ENCODE results near the gene MOB1B. TPM values are rescaled to one million over a fixed set of nuclear protein-coding genes. Genes with fewer than 3 reads are reported as not detected.

Gene MOB1B
- total and polyA plus RNA-seq, 10 of the 15 experiments (the other 5 are each of a cell fraction or from before 2014, with no cell fraction given): 1.9 to 11.4 (median 6.1) TPM

DNA sequence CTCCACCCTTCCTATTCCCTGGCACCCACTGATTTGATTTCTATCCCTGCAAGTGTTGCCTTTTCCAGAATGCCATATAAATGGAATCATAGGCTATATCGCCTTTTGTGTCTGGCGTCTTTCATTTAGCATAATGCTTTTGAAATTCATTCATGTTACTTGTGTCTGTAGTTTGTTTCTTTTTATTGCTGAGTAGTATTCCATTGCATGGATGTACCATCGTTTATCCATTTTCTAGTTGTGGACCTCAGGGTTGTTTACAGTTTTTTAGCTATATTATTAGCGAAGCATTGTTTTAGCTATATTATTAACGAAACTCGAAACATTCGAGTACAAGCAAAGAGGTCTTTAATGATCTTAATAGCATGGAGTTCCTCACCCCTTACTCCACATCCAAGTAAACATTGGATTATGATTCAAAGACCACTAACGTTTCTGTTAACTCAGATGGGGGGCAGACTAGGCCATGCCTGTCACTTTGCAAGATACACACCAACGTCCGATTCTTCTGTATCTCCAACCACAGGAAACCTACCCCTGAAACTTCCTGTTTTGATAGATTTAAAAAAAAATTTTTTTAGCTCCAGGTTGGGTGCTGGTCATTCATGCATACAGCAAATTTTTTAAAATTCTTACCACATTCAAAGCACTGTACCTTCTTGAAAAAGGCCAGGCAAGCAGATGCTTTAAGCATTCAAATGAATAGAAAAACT lies 92.4 kb downstream of the MOB1B start (continued):
- TF ChIP-seq SIN3A (IDR thresholded peaks at IDR 0.05; ENCODE audit: low read depth, low read length) (0 out of 2 replicates have a peak, but pooled peaks have one; percentile 10), MLLT1 (IDR thresholded peaks at IDR 0.05) (no peak), MTA3 (IDR thresholded peaks at IDR 0.05; ENCODE audit: borderline replicate concordance, low read length) (peak; percentile 45; the same call in 1 of the 2 replicates), POLR2AphosphoS2 (IDR thresholded peaks at IDR 0.05; ENCODE audit: low read depth, low read length) (no peak), CBX3 (IDR thresholded peaks at IDR 0.05; ENCODE audit: borderline replicate concordance, low read depth) (no peak), NBN (IDR thresholded peaks at IDR 0.05) (no peak), ZZZ3 (IDR thresholded peaks at IDR 0.05; ENCODE audit: control insufficient read depth, insufficient read length, low read depth) (no peak), HDGF (IDR thresholded peaks at IDR 0.05) (no peak), PAX8 (IDR thresholded peaks at IDR 0.05) (no peak), BMI1 (IDR thresholded peaks at IDR 0.05; ENCODE audit: borderline replicate concordance) (no peak), CREB1 (IDR thresholded peaks at IDR 0.05; ENCODE audit: low read depth) (no peak), CBFB (IDR thresholded peaks at IDR 0.05; ENCODE audit: low read depth) (no peak), BACH1 (IDR thresholded peaks at IDR 0.05; ENCODE audit: borderline replicate concordance) (no peak), RB1 (IDR thresholded peaks at IDR 0.05; ENCODE audit: borderline replicate concordance) (no peak), SUZ12 (IDR thresholded peaks at IDR 0.05; ENCODE audit: unreplicated experiment) (no peak), TBL1XR1 (IDR thresholded peaks at IDR 0.05; ENCODE audit: low read depth, low read length) (peak; percentile 48; the same call in 1 of the 2 replicates), POLR2A (IDR thresholded peaks at IDR 0.05; ENCODE audit: low read depth, low read length) (no peak)
- TF ChIP-seq, protein P1, sequence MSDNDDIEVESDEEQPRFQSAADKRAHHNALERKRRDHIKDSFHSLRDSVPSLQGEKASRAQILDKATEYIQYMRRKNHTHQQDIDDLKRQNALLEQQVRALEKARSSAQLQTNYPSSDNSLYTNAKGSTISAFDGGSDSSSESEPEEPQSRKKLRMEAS (IDR thresholded peaks at IDR 0.05; ENCODE audit: low read depth, low read length): no peak
- TF ChIP-seq, protein P2, sequence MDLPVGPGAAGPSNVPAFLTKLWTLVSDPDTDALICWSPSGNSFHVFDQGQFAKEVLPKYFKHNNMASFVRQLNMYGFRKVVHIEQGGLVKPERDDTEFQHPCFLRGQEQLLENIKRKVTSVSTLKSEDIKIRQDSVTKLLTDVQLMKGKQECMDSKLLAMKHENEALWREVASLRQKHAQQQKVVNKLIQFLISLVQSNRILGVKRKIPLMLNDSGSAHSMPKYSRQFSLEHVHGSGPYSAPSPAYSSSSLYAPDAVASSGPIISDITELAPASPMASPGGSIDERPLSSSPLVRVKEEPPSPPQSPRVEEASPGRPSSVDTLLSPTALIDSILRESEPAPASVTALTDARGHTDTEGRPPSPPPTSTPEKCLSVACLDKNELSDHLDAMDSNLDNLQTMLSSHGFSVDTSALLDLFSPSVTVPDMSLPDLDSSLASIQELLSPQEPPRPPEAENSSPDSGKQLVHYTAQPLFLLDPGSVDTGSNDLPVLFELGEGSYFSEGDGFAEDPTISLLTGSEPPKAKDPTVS (IDR thresholded peaks at IDR 0.05; ENCODE audit: low read depth, low read length): no peak
- TF ChIP-seq, protein P3, sequence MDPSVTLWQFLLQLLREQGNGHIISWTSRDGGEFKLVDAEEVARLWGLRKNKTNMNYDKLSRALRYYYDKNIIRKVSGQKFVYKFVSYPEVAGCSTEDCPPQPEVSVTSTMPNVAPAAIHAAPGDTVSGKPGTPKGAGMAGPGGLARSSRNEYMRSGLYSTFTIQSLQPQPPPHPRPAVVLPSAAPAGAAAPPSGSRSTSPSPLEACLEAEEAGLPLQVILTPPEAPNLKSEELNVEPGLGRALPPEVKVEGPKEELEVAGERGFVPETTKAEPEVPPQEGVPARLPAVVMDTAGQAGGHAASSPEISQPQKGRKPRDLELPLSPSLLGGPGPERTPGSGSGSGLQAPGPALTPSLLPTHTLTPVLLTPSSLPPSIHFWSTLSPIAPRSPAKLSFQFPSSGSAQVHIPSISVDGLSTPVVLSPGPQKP (IDR thresholded peaks at IDR 0.05; ENCODE audit: low read depth, low read length): no peak
- TF ChIP-seq, protein P4, sequence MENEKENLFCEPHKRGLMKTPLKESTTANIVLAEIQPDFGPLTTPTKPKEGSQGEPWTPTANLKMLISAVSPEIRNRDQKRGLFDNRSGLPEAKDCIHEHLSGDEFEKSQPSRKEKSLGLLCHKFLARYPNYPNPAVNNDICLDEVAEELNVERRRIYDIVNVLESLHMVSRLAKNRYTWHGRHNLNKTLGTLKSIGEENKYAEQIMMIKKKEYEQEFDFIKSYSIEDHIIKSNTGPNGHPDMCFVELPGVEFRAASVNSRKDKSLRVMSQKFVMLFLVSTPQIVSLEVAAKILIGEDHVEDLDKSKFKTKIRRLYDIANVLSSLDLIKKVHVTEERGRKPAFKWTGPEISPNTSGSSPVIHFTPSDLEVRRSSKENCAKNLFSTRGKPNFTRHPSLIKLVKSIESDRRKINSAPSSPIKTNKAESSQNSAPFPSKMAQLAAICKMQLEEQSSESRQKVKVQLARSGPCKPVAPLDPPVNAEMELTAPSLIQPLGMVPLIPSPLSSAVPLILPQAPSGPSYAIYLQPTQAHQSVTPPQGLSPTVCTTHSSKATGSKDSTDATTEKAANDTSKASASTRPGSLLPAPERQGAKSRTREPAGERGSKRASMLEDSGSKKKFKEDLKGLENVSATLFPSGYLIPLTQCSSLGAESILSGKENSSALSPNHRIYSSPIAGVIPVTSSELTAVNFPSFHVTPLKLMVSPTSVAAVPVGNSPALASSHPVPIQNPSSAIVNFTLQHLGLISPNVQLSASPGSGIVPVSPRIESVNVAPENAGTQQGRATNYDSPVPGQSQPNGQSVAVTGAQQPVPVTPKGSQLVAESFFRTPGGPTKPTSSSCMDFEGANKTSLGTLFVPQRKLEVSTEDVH (IDR thresholded peaks at IDR 0.05; ENCODE audit: low read depth, partially characterized antibody): no peak
